A549 (cell line): ENCODE results near the gene RAB3D. TPM values are rescaled to one million over a fixed set of nuclear protein-coding genes. Genes with fewer than 3 reads are reported as not detected.

Experiments
- ATAC-seq, 2 experiments: fragments of 200-7000 bp in 1 of 2; fragments of >200 bp in 1 of 2; cut with Nextera tagmentation in 1 of 2; cut with Tn5 transposase in 1 of 2; 3 replicates each; pipeline versions ENCODE4 v1.8.0 to v1.9.1; 2018 to 2020; ENCODE audit warnings: mild to moderate bottlenecking in 1 of 2, moderate library complexity in 1 of 2
- CTCF ChIA-PET: fragments of 300-600 bp; sonication (Branson Sonifier 250); formaldehyde crosslinking; extraction: SDS; loops from one replicate; lab custom pipeline; 2021; ENCODE audit warnings: antibody characterized with exemption, inconsistent platforms; lab: Yijun Ruan, JAX
- POLR2A ChIA-PET: fragments of 350-600 bp; formaldehyde crosslinking; extraction: SDS; loops from one replicate; lab custom pipeline; 2021; ENCODE audit warnings: antibody characterized with exemption, inconsistent platforms; lab: Yijun Ruan, JAX
- DNase-seq, 2 experiments: peaks; one replicate each; pipeline versions ENCODE4 v3.0.0 to v3.0.0-alpha.2; 2011 to 2016; ENCODE audit warnings: low read depth in 1 of 2, low spot score in 1 of 2
- FAIRE-seq: peaks from 2 replicates; lab custom pipeline; 2011; peaks lifted over from hg19 to GRCh38; lab: Jason Lieb, UNC
- H3K27ac ChIP-seq, 2 experiments: fragments of >200 bp; sonication (Bioruptor Twin); formaldehyde crosslinking; 3 replicates each; pipeline ENCODE4 v1.5.1; 2016 to 2017
- H3K4me1 ChIP-seq: fragments of >200 bp; sonication (Bioruptor Twin); formaldehyde crosslinking; 3 replicates; pipeline ENCODE4 v1.6.1; 2016
- H3K4me2 ChIP-seq: fragments of >200 bp; sonication (Bioruptor Twin); formaldehyde crosslinking; 3 replicates; pipeline ENCODE4 v1.6.1; 2016
- H3K4me3 ChIP-seq: fragments of >200 bp; sonication (Bioruptor Twin); formaldehyde crosslinking; 3 replicates; pipeline ENCODE4 v1.5.1; 2016
- H3K9me3 ChIP-seq: fragments of >200 bp; sonication (Bioruptor Twin); formaldehyde crosslinking; 3 replicates; pipeline ENCODE4 v1.6.1; 2016
- BCL3 ChIP-seq: fragments of >200 bp; sonication (Bioruptor Twin); formaldehyde crosslinking; IDR thresholded peaks from 3 replicates; pipeline ENCODE4 v1.6.1; 2016
- CBX2 ChIP-seq: fragments of 200-600 bp; sonication (generic); IDR thresholded peaks from 2 replicates; pipeline ENCODE4 v1.6.1; 2016; ENCODE audit warnings: low read depth, mild to moderate bottlenecking, borderline replicate concordance
- CEBPB ChIP-seq, 2 experiments: fragments of >200 bp in 1 of 2; sonication (Bioruptor Twin) in 1 of 2; formaldehyde crosslinking in 1 of 2; IDR thresholded peaks; 2 replicates each; pipeline ENCODE4 v1.6.1; 2012 to 2016
- CHD2 ChIP-seq: fragments of 150-350 bp; IDR thresholded peaks from 2 replicates; pipeline ENCODE4 v1.6.1; 2014; ENCODE audit warnings: low read length; ENCODE audit not compliant: partially characterized antibody
- EHF ChIP-seq: fragments of 250-450 bp; sonication (Bioruptor Pico); IDR thresholded peaks from 2 replicates; pipeline ENCODE4 v1.5.0; 2020; ENCODE audit warnings: mild to moderate bottlenecking
- ESRRA ChIP-seq: fragments of 150-350 bp; IDR thresholded peaks from 2 replicates; pipeline ENCODE4 v1.6.1; 2014; ENCODE audit warnings: mild to moderate bottlenecking, low read length, borderline replicate concordance
- FOXS1 ChIP-seq: fragments of 250-450 bp; sonication (Bioruptor Pico); IDR thresholded peaks from 2 replicates; pipeline ENCODE4 v1.5.0; 2020; ENCODE audit warnings: mild to moderate bottlenecking, moderate library complexity
- HOXA7 ChIP-seq: fragments of 250-450 bp; sonication (Bioruptor Pico); IDR thresholded peaks from 2 replicates; pipeline ENCODE4 v1.5.0; 2020; ENCODE audit warnings: mild to moderate bottlenecking, moderate library complexity
- HOXB13 ChIP-seq: fragments of 250-450 bp; sonication (Bioruptor Pico); IDR thresholded peaks from 2 replicates; pipeline ENCODE4 v1.5.0; 2020; ENCODE audit warnings: low read depth, mild to moderate bottlenecking, moderate library complexity
- JUN ChIP-seq, 2 experiments: fragments of >200 bp; sonication (Bioruptor Twin); formaldehyde crosslinking; IDR thresholded peaks; 2 replicates in 1 of 2; 3 replicates in 1 of 2; pipeline ENCODE4 v1.6.1; 2016 to 2017
- KDM5A ChIP-seq: fragments of 200-600 bp; sonication (generic); IDR thresholded peaks from 2 replicates; pipeline ENCODE4 v1.6.1; 2016; ENCODE audit warnings: antibody characterized with exemption, mild to moderate bottlenecking
- MYC ChIP-seq: IDR thresholded peaks from 2 replicates; pipeline ENCODE4 v1.6.1; 2012; ENCODE audit warnings: mild to moderate bottlenecking, inconsistent platforms, low read length, improper control_type of control experiment, borderline replicate concordance
- NPAS2 ChIP-seq: fragments of 250-450 bp; sonication (Bioruptor Pico); IDR thresholded peaks from 2 replicates; pipeline ENCODE4 v1.8.0; 2022; ENCODE audit warnings: mild to moderate bottlenecking, moderate library complexity, borderline replicate concordance
- PHF8 ChIP-seq: fragments of 200-600 bp; sonication (generic); IDR thresholded peaks from 2 replicates; pipeline ENCODE4 v1.6.1; 2016; ENCODE audit warnings: low read depth, mild to moderate bottlenecking, antibody characterized with exemption, moderate library complexity, borderline replicate concordance
- POLR2A ChIP-seq: IDR thresholded peaks from 2 replicates; pipeline ENCODE4 v1.6.1; 2012; ENCODE audit warnings: mild to moderate bottlenecking, low read length
- POLR2AphosphoS2 ChIP-seq: conservative IDR thresholded peaks from 2 replicates; pipeline ENCODE4 v1.6.1; 2012; ENCODE audit warnings: low read length, improper control_type of control experiment, inconsistent platforms
- RAD21 ChIP-seq, 2 experiments: fragments of >200 bp in 1 of 2; sonication (Bioruptor Twin) in 1 of 2; formaldehyde crosslinking in 1 of 2; IDR thresholded peaks in 1 of 2; conservative IDR thresholded peaks in 1 of 2; 2 replicates in 1 of 2; 3 replicates in 1 of 2; pipeline ENCODE4 v1.6.1; 2012 to 2018; ENCODE audit warnings: inconsistent platforms in 1 of 2
- RFX5 ChIP-seq: fragments of 450-650 bp; IDR thresholded peaks from 2 replicates; pipeline ENCODE4 v1.7.1; 2014; ENCODE audit warnings: antibody characterized with exemption, mild to moderate bottlenecking, moderate library complexity
- RNF2 ChIP-seq: fragments of 200-600 bp; sonication (generic); IDR thresholded peaks from 2 replicates; pipeline ENCODE4 v1.6.1; 2016; ENCODE audit warnings: low read depth, mild to moderate bottlenecking, antibody characterized with exemption, moderate library complexity, borderline replicate concordance
- SMC3 ChIP-seq: fragments of >200 bp; sonication (Bioruptor Twin); formaldehyde crosslinking; IDR thresholded peaks from 3 replicates; pipeline ENCODE4 v1.6.1; 2018; ENCODE audit warnings: inconsistent platforms
- SREBF2 ChIP-seq: fragments of 450-650 bp; IDR thresholded peaks from 2 replicates; pipeline ENCODE4 v1.6.1; 2014; ENCODE audit warnings: mild to moderate bottlenecking, moderate library complexity
- USF2 ChIP-seq: fragments of 450-650 bp; IDR thresholded peaks from 2 replicates; pipeline ENCODE4 v1.6.1; 2014; ENCODE audit warnings: antibody characterized with exemption
- ZC3H11A ChIP-seq: fragments of 450-650 bp; IDR thresholded peaks from 2 replicates; pipeline ENCODE4 v1.6.1; 2014; ENCODE audit warnings: antibody characterized with exemption, mild to moderate bottlenecking
- ZFP36 ChIP-seq: fragments of 450-650 bp; IDR thresholded peaks from 2 replicates; pipeline ENCODE4 v1.6.1; 2014; ENCODE audit warnings: borderline replicate concordance; ENCODE audit not compliant: partially characterized antibody
- ZSCAN20 ChIP-seq: fragments of 250-450 bp; sonication (Bioruptor Pico); IDR thresholded peaks from 2 replicates; pipeline ENCODE4 v1.8.0; 2022; ENCODE audit warnings: mild to moderate bottlenecking, moderate library complexity
- WGBS: methylation state at CpG from one replicate; pipeline ENCODE4 v1.1.6; 2017; ENCODE audit errors: missing lambda C conversion rate; 5-methylcytosine and 5-hydroxymethylcytosine counted together
- polyA plus RNA-seq, 4 experiments: library from polyadenylated mRNA; depleted of rRNA in 3 of 4; stranded (reverse); fragments of >200 nt; fragmentation: RNase III in 1 of 4; extraction: RNeasy Plus Mini Kit Qiagen cat#74134 plus additional on column Dnase treatment in 1 of 4; gene quantifications; 2 replicates in 3 of 4; 3 replicates in 1 of 4; pipeline ENCODE4 v1.2.3, GENCODE V29; 2011 to 2017
- TF ChIP-seq, protein P1 (sequence below): IDR thresholded peaks from 2 replicates; pipeline ENCODE4 v1.6.1; 2012
- TF ChIP-seq, protein P2 (sequence below): fragments of >200 bp; sonication (Bioruptor Twin); formaldehyde crosslinking; IDR thresholded peaks from 3 replicates; pipeline ENCODE4 v1.5.1; 2016

Gene RAB3D
- polyA plus RNA-seq, 2 of the 4 experiments (the other 2 are of a cell fraction) = 4.8 to 22.3 TPM

GRCh38 chr19:11293433-11294389 lies 45.7 kb downstream of the RAB3D start:
- whole genome bisulfite sequencing = 4% methylated on average over 34 of the region's 41 CpGs
- CTCF ChIA-PET = interaction anchor here (0.5 to 4.6 kb wide), 35 partner anchors 9 to 265 kb away, joined by 3 to 34 read pairs (median 4); partner anchors contain the start of genes CCDC159, ECSIT, ELAVL3 and ODAD3
- FAIRE-seq = no peak

GRCh38 chr19:11291991-11292390 lies 47.5 kb downstream of the RAB3D start:
- no peak for TF ChIP-seq RAD21 (conservative IDR thresholded peaks at IDR 0.05 in 1 of 2, IDR thresholded peaks at IDR 0.05 in 1 of 2)
- no peak for TF ChIP-seq BCL3
- TF ChIP-seq SREBF2 = no peak
- no peak for TF ChIP-seq ZSCAN20
- no peak for TF ChIP-seq POLR2A
- TF ChIP-seq RFX5 = no peak
- TF ChIP-seq ZFP36 = no peak
- TF ChIP-seq POLR2AphosphoS2 = no peak
- TF ChIP-seq USF2 = no peak
- TF ChIP-seq SMC3 = no peak
- TF ChIP-seq PHF8 = no peak
- TF ChIP-seq RNF2 = no peak
- TF ChIP-seq EHF (CRISPR knock-in tag) = no peak
- TF ChIP-seq KDM5A = no peak
- no peak for TF ChIP-seq CHD2
- TF ChIP-seq, protein P1, sequence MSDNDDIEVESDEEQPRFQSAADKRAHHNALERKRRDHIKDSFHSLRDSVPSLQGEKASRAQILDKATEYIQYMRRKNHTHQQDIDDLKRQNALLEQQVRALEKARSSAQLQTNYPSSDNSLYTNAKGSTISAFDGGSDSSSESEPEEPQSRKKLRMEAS = no peak
- no peak for TF ChIP-seq HOXA7 (CRISPR knock-in tag)
- ChIA-PET POLR2A (no interaction called here), CTCF (interaction anchor here (0.6 to 3.2 kb wide), 5 partner anchors 25 to 191 kb away, joined by 3 to 12 read pairs (median 4); partner anchors contain the start of gene RAB3D)
- no peaks in the 10 kb centered on the region for H3K9me3 ChIP-seq
- H3K4me3 ChIP-seq = no peak overlapping the region
- peaks cover 9% of the 10 kb centered on the region; the same call in 1 of the 3 replicates for H3K4me1 ChIP-seq
- ATAC-seq (no peak), FAIRE-seq (no peak), DNase-seq (no peak)
- H3K4me2 ChIP-seq = no peak overlapping the region
- H3K27ac ChIP-seq = no peak overlapping the region
- 59% methylated on average over 1 of the region's 1 CpG for WGBS

More at GRCh38 chr19:11293433-11294389, 45.7 kb downstream of the RAB3D start:
- peak; percentile 99 for ATAC-seq
- Histone ChIP-seq H3K27ac (peak overlapping the region; percentile 78 to 79), H3K4me3 (peak overlapping the region; percentile 39), H3K4me1 (peaks cover 10% of the 10 kb centered on the region; the same call in 1 of the 3 replicates), H3K4me2 (peak overlapping the region; percentile 76), H3K9me3 (no peaks in the 10 kb centered on the region)
- TF ChIP-seq POLR2A = peak; percentile 55
- no peak for TF ChIP-seq ZC3H11A
- TF ChIP-seq SMC3 = peak; percentile 97
- no peak for TF ChIP-seq CBX2
- TF ChIP-seq NPAS2 = no peak
- 0 out of 5 replicates have a peak, but pooled peaks of 1 of the 2 experiments have one; percentile 35 for TF ChIP-seq JUN (IDR thresholded peaks at IDR 0.05)
- TF ChIP-seq ESRRA = no peak
- TF ChIP-seq FOXS1 (CRISPR knock-in tag) = no peak
- 0 out of 3 replicates have a peak, but pooled peaks have one; percentile 28 for TF ChIP-seq BCL3
- TF ChIP-seq RAD21 (conservative IDR thresholded peaks at IDR 0.05 in 1 of 2, IDR thresholded peaks at IDR 0.05 in 1 of 2) = peak; percentile 90 to 96
- TF ChIP-seq, protein P2, sequence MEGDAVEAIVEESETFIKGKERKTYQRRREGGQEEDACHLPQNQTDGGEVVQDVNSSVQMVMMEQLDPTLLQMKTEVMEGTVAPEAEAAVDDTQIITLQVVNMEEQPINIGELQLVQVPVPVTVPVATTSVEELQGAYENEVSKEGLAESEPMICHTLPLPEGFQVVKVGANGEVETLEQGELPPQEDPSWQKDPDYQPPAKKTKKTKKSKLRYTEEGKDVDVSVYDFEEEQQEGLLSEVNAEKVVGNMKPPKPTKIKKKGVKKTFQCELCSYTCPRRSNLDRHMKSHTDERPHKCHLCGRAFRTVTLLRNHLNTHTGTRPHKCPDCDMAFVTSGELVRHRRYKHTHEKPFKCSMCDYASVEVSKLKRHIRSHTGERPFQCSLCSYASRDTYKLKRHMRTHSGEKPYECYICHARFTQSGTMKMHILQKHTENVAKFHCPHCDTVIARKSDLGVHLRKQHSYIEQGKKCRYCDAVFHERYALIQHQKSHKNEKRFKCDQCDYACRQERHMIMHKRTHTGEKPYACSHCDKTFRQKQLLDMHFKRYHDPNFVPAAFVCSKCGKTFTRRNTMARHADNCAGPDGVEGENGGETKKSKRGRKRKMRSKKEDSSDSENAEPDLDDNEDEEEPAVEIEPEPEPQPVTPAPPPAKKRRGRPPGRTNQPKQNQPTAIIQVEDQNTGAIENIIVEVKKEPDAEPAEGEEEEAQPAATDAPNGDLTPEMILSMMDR = peak; percentile 84
- peak in 1 of 2 experiments; percentile 44; a peak in 1 of 4 replicates for TF ChIP-seq CEBPB (IDR thresholded peaks at IDR 0.05)
- TF ChIP-seq ZSCAN20 = no peak
- TF ChIP-seq HOXB13 (CRISPR knock-in tag) = no peak
- TF ChIP-seq MYC = peak; percentile 48; the same call in 1 of the 2 replicates
- DNase-seq = peak; percentile 79 to 93
- POLR2A ChIA-PET = interaction anchor here (0.5 to 1.1 kb wide), 10 partner anchors 10 to 262 kb away, joined by 3 to 32 read pairs (median 4); partner anchors contain the start of genes ELAVL3, RAB3D and SWSAP1
